HepG2 (cell line): ENCODE data around the gene ANKRD62.

Experiments used
- CTCF ChIP-seq: sonication (generic); formaldehyde crosslinking; IDR thresholded peaks from 2 replicates; pipeline ENCODE4 v1.5.0; 2020; ENCODE audit warnings: mild to moderate bottlenecking, missing genetic modification reagents, moderate library complexity
- EZH2 ChIP-seq: conservative IDR thresholded peaks from 2 replicates; pipeline ENCODE4 v1.6.1; 2012; ENCODE audit warnings: mild to moderate bottlenecking, low read depth, low read length, moderate library complexity
- HNRNPK ChIP-seq: fragments of 200-400 bp; formaldehyde crosslinking; IDR thresholded peaks from 2 replicates; pipeline ENCODE4 v1.6.1; 2018; ENCODE audit warnings: low read length, low read depth, moderate library complexity, mild to moderate bottlenecking; ENCODE audit not compliant: poor library complexity, severe bottlenecking
- JUN ChIP-seq: sonication (generic); formaldehyde crosslinking; IDR thresholded peaks from 2 replicates; pipeline ENCODE4 v1.4.0; 2020; ENCODE audit warnings: mild to moderate bottlenecking, missing genetic modification reagents
- NRL ChIP-seq: sonication (generic); formaldehyde crosslinking; IDR thresholded peaks from 2 replicates; pipeline ENCODE4 v1.5.0; 2020; ENCODE audit warnings: missing genetic modification reagents, mild to moderate bottlenecking, moderate library complexity, borderline replicate concordance
- PHB2 ChIP-seq: fragments of 450-650 bp; IDR thresholded peaks from 2 replicates; pipeline ENCODE4 v1.6.1; 2018; ENCODE audit not compliant: partially characterized antibody
- POLR2G ChIP-seq: fragments of 200-400 bp; formaldehyde crosslinking; IDR thresholded peaks from 2 replicates; pipeline ENCODE4 v1.6.1; 2018; ENCODE audit warnings: mild to moderate bottlenecking, low read depth, low read length, moderate library complexity
- SRF ChIP-seq: IDR thresholded peaks from 2 replicates; pipeline ENCODE4 v1.6.1; 2011; ENCODE audit warnings: mild to moderate bottlenecking, low read depth, low read length, moderate library complexity
- USF2 ChIP-seq, 2 experiments: sonication (generic) in 1 of 2; formaldehyde crosslinking in 1 of 2; IDR thresholded peaks; 2 replicates each; pipeline versions ENCODE4 v1.5.1 to v1.6.1; 2011 to 2020; ENCODE audit warnings: borderline replicate concordance in 1 of 2, low read depth in 1 of 2, low read length in 1 of 2, mild to moderate bottlenecking in 1 of 2, missing genetic modification reagents in 1 of 2, moderate library complexity in 1 of 2
- ZBTB26 ChIP-seq: IDR thresholded peaks from 2 replicates; pipeline ENCODE4 v1.6.1; 2016; ENCODE audit warnings: missing compliant biosample characterization, missing genetic modification reagents, borderline replicate concordance

- TF ChIP-seq EZH2 (no peak), ZBTB26 (CRISPR knock-in tag) (no peak), SRF (no peak), POLR2G (no peak), CTCF (CRISPR knock-in tag) (no peak), USF2 (IDR thresholded peaks at IDR 0.05; ENCODE audit: low read depth, low read length) (no peak), USF2 (CRISPR knock-in tag; IDR thresholded peaks at IDR 0.05; ENCODE audit: borderline replicate concordance) (no peak), PHB2 (no peak), NRL (CRISPR knock-in tag) (no peak), JUN (CRISPR knock-in tag) (no peak), HNRNPK (no peak)
Observed at GRCh38 chr18:12093520-12094257, at the start of gene ANKRD62.
